IMR-90 (cell line): ENCODE results near the gene ZNF771. TPM values are rescaled to one million over a fixed set of nuclear protein-coding genes. Genes with fewer than 3 reads are reported as not detected.

ENCODE experiments used
- ATAC-seq: fragments of 200-7000 bp; cut with Tn5 transposase; 2 replicates; pipeline ENCODE4 v1.9.1; 2020; ENCODE audit warnings: low read depth, mild to moderate bottlenecking, moderate library complexity
- BruUV-seq: library from RNA; stranded (reverse); fragments of 400-500 nt; replicated peaks from 2 replicates; lab custom pipeline; 2021; lab: Mats Ljungman, UMichigan
- CTCF ChIA-PET: fragments of 300-600 bp; formaldehyde crosslinking; extraction: SDS; loops from one replicate; lab custom pipeline; 2021; ENCODE audit warnings: antibody characterized with exemption; lab: Yijun Ruan, JAX
- POLR2A ChIA-PET: fragments of 300-600 bp; sonication (Branson Sonifier 250); formaldehyde crosslinking; loops from one replicate; lab custom pipeline; 2022; ENCODE audit warnings: antibody characterized with exemption; ENCODE audit not compliant: unreplicated experiment; lab: Charles Lee
- DNase-seq: peaks from one replicate; pipeline ENCODE4 v3.0.0; 2013
- H2AFZ ChIP-seq: replicated peaks from 2 replicates; pipeline ENCODE3; 2013; ENCODE audit warnings: low read length, mild to moderate bottlenecking; ENCODE audit not compliant: poor library complexity
- H2AK5ac ChIP-seq: 2 replicates; pipeline ENCODE4 v1.6.1; 2013; ENCODE audit warnings: low read depth, low read length, inconsistent platforms
- H2AK9ac ChIP-seq: replicated peaks from 2 replicates; pipeline ENCODE3; 2013; ENCODE audit warnings: mild to moderate bottlenecking, low read depth, low read length, moderate library complexity; ENCODE audit not compliant: poor library complexity
- H2BK120ac ChIP-seq: 2 replicates; pipeline ENCODE4 v1.6.1; 2013; ENCODE audit warnings: low read depth, low read length, inconsistent platforms
- H2BK15ac ChIP-seq: 3 replicates; pipeline ENCODE4 v1.6.1; 2013; ENCODE audit warnings: low read depth, low read length, inconsistent platforms
- H2BK20ac ChIP-seq: 2 replicates; pipeline ENCODE4 v1.6.1; 2013; ENCODE audit warnings: low read depth, mild to moderate bottlenecking, inconsistent platforms, low read length, moderate library complexity
- H2BK5ac ChIP-seq: 2 replicates; pipeline ENCODE4 v1.6.1; 2013; ENCODE audit warnings: mild to moderate bottlenecking, low read depth, low read length, inconsistent platforms; ENCODE audit not compliant: poor library complexity, severe bottlenecking
- H3K14ac ChIP-seq: replicated peaks from 2 replicates; pipeline ENCODE4 v1.6.1; 2013; ENCODE audit warnings: low read depth, low read length, inconsistent platforms
- H3K18ac ChIP-seq: 2 replicates; pipeline ENCODE4 v1.6.1; 2013; ENCODE audit warnings: low read depth, low read length, control low read depth
- H3K23ac ChIP-seq: 2 replicates; pipeline ENCODE4 v1.6.1; 2013; ENCODE audit warnings: low read depth, low read length, inconsistent platforms
- H3K27ac ChIP-seq: 2 replicates; pipeline ENCODE4 v1.5.1; 2013; ENCODE audit warnings: mild to moderate bottlenecking, control low read depth, low read length; ENCODE audit not compliant: insufficient read depth
- H3K27me3 ChIP-seq: 2 replicates; pipeline ENCODE4 v1.6.1; 2013; ENCODE audit warnings: low read length; ENCODE audit not compliant: control insufficient read depth, insufficient read depth
- H3K36me3 ChIP-seq: 2 replicates; pipeline ENCODE4 v1.6.1; 2013; ENCODE audit warnings: low read length, mixed read lengths; ENCODE audit not compliant: control insufficient read depth, insufficient read depth
- H3K4ac ChIP-seq: 2 replicates; pipeline ENCODE4 v1.6.1; 2013; ENCODE audit warnings: low read depth, low read length, inconsistent platforms
- H3K4me1 ChIP-seq: 2 replicates; pipeline ENCODE4 v1.6.1; 2013; ENCODE audit warnings: low read length, mixed read lengths; ENCODE audit not compliant: control insufficient read depth, insufficient read depth
- H3K4me2 ChIP-seq: 2 replicates; pipeline ENCODE4 v1.6.1; 2013; ENCODE audit warnings: low read depth, mild to moderate bottlenecking, control low read depth, low read length, moderate library complexity
- H3K4me3 ChIP-seq: 2 replicates; pipeline ENCODE4 v1.5.1; 2013; ENCODE audit warnings: low read depth, mild to moderate bottlenecking, control low read depth, low read length, moderate library complexity; ENCODE audit not compliant: insufficient read depth
- H3K56ac ChIP-seq: 2 replicates; pipeline ENCODE4 v1.6.1; 2013; ENCODE audit warnings: low read length, inconsistent platforms; ENCODE audit not compliant: insufficient read depth; ENCODE audit errors: extremely low read depth
- H3K79me1 ChIP-seq, 2 experiments: 2 replicates each; pipeline ENCODE4 v1.6.1; 2013; ENCODE audit warnings: low read length in 2 of 2, inconsistent platforms in 1 of 2, low read depth in 1 of 2
- H3K9ac ChIP-seq: 2 replicates; pipeline ENCODE4 v1.6.1; 2013; ENCODE audit warnings: low read depth, low read length, control low read depth
- H3K9me1 ChIP-seq: 2 replicates; pipeline ENCODE4 v1.6.1; 2013; ENCODE audit warnings: low read length, inconsistent platforms; ENCODE audit not compliant: insufficient read depth
- H3K9me3 ChIP-seq: 2 replicates; pipeline ENCODE4 v1.6.1; 2013; ENCODE audit warnings: low read length; ENCODE audit not compliant: control insufficient read depth, insufficient read depth
- H4K20me1 ChIP-seq: 2 replicates; pipeline ENCODE4 v1.6.1; 2013; ENCODE audit warnings: low read length, inconsistent platforms; ENCODE audit not compliant: insufficient read depth
- H4K5ac ChIP-seq: 2 replicates; pipeline ENCODE4 v1.6.1; 2013; ENCODE audit warnings: mild to moderate bottlenecking, low read depth, low read length, control low read depth
- H4K8ac ChIP-seq, 2 experiments: 2 replicates each; pipeline ENCODE4 v1.6.1; 2013; ENCODE audit warnings: low read depth in 2 of 2, low read length in 2 of 2, control low read depth in 1 of 2, inconsistent platforms in 1 of 2
- H4K91ac ChIP-seq: 2 replicates; pipeline ENCODE4 v1.6.1; 2013; ENCODE audit warnings: low read depth, low read length, inconsistent platforms; ENCODE audit not compliant: insufficient read depth
- BHLHE40 ChIP-seq: fragments of 150-350 bp; IDR thresholded peaks from 2 replicates; pipeline ENCODE4 v1.6.1; 2016; ENCODE audit warnings: mild to moderate bottlenecking, low read depth, low read length
- CEBPB ChIP-seq: IDR thresholded peaks from 2 replicates; pipeline ENCODE4 v1.6.1; 2012; ENCODE audit warnings: low read depth, low read length, improper control_type of control experiment
- CHD1 ChIP-seq: IDR thresholded peaks from 2 replicates; pipeline ENCODE4 v1.6.1; 2012; ENCODE audit warnings: low read depth, low read length, improper control_type of control experiment
- CTCF ChIP-seq: conservative IDR thresholded peaks from 2 replicates; pipeline ENCODE4 v1.5.1; 2012; ENCODE audit warnings: mild to moderate bottlenecking, low read depth, low read length, improper control_type of control experiment
- FOS ChIP-seq: fragments of 150-350 bp; IDR thresholded peaks from 2 replicates; pipeline ENCODE4 v1.6.1; 2016; ENCODE audit warnings: low read depth, low read length
- MAFK ChIP-seq: IDR thresholded peaks from 2 replicates; pipeline ENCODE4 v1.6.1; 2012; ENCODE audit warnings: low read depth, low read length, improper control_type of control experiment
- MAZ ChIP-seq: IDR thresholded peaks from 2 replicates; pipeline ENCODE4 v1.6.1; 2012; ENCODE audit warnings: low read depth, mild to moderate bottlenecking, low read length, improper control_type of control experiment, moderate library complexity, borderline replicate concordance
- MXI1 ChIP-seq: IDR thresholded peaks from 2 replicates; pipeline ENCODE4 v1.6.1; 2012; ENCODE audit warnings: low read depth, mild to moderate bottlenecking, low read length, moderate library complexity, borderline replicate concordance
- NFE2L2 ChIP-seq: fragments of 150-350 bp; IDR thresholded peaks from 2 replicates; pipeline ENCODE4 v1.6.1; 2016; ENCODE audit warnings: low read depth, mild to moderate bottlenecking, low read length
- POLR2A ChIP-seq: IDR thresholded peaks from 2 replicates; pipeline ENCODE4 v1.6.1; 2012; ENCODE audit warnings: mild to moderate bottlenecking, low read depth, low read length
- RAD21 ChIP-seq: IDR thresholded peaks from 2 replicates; pipeline ENCODE4 v1.6.1; 2012; ENCODE audit warnings: low read length, improper control_type of control experiment
- RCOR1 ChIP-seq: IDR thresholded peaks from 2 replicates; pipeline ENCODE4 v1.6.1; 2012; ENCODE audit warnings: mild to moderate bottlenecking, low read length, improper control_type of control experiment; ENCODE audit not compliant: insufficient replicate concordance
- RFX5 ChIP-seq: IDR thresholded peaks from 2 replicates; pipeline ENCODE4 v1.8.0; 2012; ENCODE audit warnings: low read depth, mild to moderate bottlenecking, low read length, moderate library complexity
- SMC3 ChIP-seq: fragments of 150-350 bp; IDR thresholded peaks from 2 replicates; pipeline ENCODE4 v1.6.1; 2016; ENCODE audit warnings: low read depth, mild to moderate bottlenecking, antibody characterized with exemption, low read length, moderate library complexity
- WGBS, 2 experiments: methylation state at CpG; one replicate each; pipeline versions ENCODE4 v1.1.5 to v1.1.7; 2013; ENCODE audit warnings: missing lambda C conversion rate in 2 of 2; ENCODE audit not compliant: insufficient read length in 1 of 2; ENCODE audit errors: extremely low coverage in 2 of 2; 5-methylcytosine and 5-hydroxymethylcytosine counted together
- dilution Hi-C: fragments of 300-500 bp; cut with HindIII; formaldehyde crosslinking; loops from one replicate; pipeline ENCODE4 v1.14.3; 2018; ENCODE audit warnings: low sequenced_read_pairs; ENCODE audit not compliant: unreplicated experiment
- in situ Hi-C: fragments of 300-500 bp; cut with MboI; formaldehyde crosslinking; loops from 3 replicates; pipeline ENCODE4 v1.14.3; 2019; ENCODE audit warnings: low sequenced_read_pairs, inconsistent platforms, mixed read lengths
- intact Hi-C: fragments of 100-400 bp; cut with micrococcal nuclease; formaldehyde crosslinking; loops from 2 replicates; pipeline ENCODE4 v1.10.0; 2022
- polyA plus RNA-seq, 3 experiments: library from polyadenylated mRNA; depleted of rRNA; stranded (reverse); fragments of >200 nt; gene quantifications; 2 replicates each; pipeline ENCODE4 v1.2.3, GENCODE V29; 2012; ENCODE audit warnings: low replicate concordance in 1 of 3
- total RNA-seq: library from RNA; depleted of rRNA; stranded (reverse); fragments of >200 nt; gene quantifications from 2 replicates; pipeline ENCODE4 v1.2.3, GENCODE V29; 2012
- TF ChIP-seq, protein P1 (sequence below): fragments of 150-350 bp; IDR thresholded peaks from 2 replicates; pipeline ENCODE4 v1.6.1; 2017; ENCODE audit warnings: mild to moderate bottlenecking, antibody characterized with exemption, low read length, low read depth
- TF ChIP-seq, protein P2 (sequence below): fragments of 150-350 bp; IDR thresholded peaks from 2 replicates; pipeline ENCODE4 v1.6.1; 2016; ENCODE audit warnings: low read depth, mild to moderate bottlenecking, low read length, moderate library complexity, borderline replicate concordance

Gene ZNF771
- total and polyA plus RNA-seq, 2 of the 4 experiments (the other 2 are of a cell fraction), result 5.2 to 10.9 TPM

DNA sequence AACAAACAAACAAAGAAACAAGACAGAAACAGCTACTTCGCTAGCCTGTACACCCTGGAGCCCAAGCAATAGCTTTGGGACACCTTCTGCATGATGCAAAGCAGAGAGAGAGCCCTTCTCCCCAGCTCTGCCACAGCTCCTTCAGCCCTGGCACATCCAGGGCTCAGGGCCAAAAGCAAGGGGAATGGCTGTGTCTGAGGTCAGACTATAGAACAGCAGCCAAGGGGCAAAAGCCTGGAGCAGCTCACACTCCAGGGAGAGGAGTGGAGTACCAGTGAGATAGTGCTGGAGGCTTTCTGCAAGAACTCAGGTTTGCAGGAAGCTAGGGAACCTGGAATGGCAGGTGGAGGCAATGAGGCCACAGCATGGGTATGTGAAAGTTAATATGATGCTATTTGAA is 49.9 kb downstream of the ZNF771 start:
- no peak overlapping the region for H3K4me3 ChIP-seq
- POLR2A ChIA-PET, result no interaction called here
- H3K36me3 ChIP-seq, result no peaks in the 10 kb centered on the region
- no peak overlapping the region; the same call in 1 of the 2 replicates for H3K23ac ChIP-seq
- intact Hi-C loops, result no loop called here
- H3K9me1 ChIP-seq, result no peaks in the 10 kb centered on the region
- ATAC-seq (no peak), DNase-seq (no peak)
- no peak overlapping the region for H3K9ac ChIP-seq
- H3K27me3 ChIP-seq, result peaks cover 26% of the 10 kb centered on the region
- H3K79me1 ChIP-seq, result no peaks in the 10 kb centered on the region
- no CpG with 5 or more reads among the region's 1 CpG for whole genome bisulfite sequencing, 2 experiments
- H2BK20ac ChIP-seq, result no peak overlapping the region
- no peak overlapping the region for H4K5ac ChIP-seq
- H4K91ac ChIP-seq, result no peak overlapping the region
- H2BK15ac ChIP-seq, result no peak overlapping the region
- H3K9me3 ChIP-seq, result no peaks in the 10 kb centered on the region
- H2BK120ac ChIP-seq, result no peak overlapping the region
- dilution Hi-C loops, result no loop called here
- H2BK5ac ChIP-seq, result no peak overlapping the region
- CTCF ChIA-PET, result no interaction called here
- no TSS peak for BruUV-seq
- H2AFZ ChIP-seq, result peak overlapping the region; percentile 14
- no peak overlapping the region for H2AK9ac ChIP-seq
- no peak overlapping the region for H3K18ac ChIP-seq
- H4K8ac ChIP-seq, result no peak overlapping the region
- H4K20me1 ChIP-seq, result no peaks in the 10 kb centered on the region
- no peaks in the 10 kb centered on the region for H3K4me1 ChIP-seq
- TF ChIP-seq RCOR1, result no peak
- TF ChIP-seq NFE2L2, result no peak
- TF ChIP-seq MXI1, result no peak
- TF ChIP-seq MAFK, result no peak
- no peak for TF ChIP-seq CEBPB
- no peak for TF ChIP-seq RAD21
- no peak for TF ChIP-seq CTCF
- TF ChIP-seq MAZ, result no peak
- TF ChIP-seq BHLHE40, result no peak
- TF ChIP-seq, protein P1, sequence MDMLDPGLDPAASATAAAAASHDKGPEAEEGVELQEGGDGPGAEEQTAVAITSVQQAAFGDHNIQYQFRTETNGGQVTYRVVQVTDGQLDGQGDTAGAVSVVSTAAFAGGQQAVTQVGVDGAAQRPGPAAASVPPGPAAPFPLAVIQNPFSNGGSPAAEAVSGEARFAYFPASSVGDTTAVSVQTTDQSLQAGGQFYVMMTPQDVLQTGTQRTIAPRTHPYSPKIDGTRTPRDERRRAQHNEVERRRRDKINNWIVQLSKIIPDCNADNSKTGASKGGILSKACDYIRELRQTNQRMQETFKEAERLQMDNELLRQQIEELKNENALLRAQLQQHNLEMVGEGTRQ, result no peak
- TF ChIP-seq, protein P2, sequence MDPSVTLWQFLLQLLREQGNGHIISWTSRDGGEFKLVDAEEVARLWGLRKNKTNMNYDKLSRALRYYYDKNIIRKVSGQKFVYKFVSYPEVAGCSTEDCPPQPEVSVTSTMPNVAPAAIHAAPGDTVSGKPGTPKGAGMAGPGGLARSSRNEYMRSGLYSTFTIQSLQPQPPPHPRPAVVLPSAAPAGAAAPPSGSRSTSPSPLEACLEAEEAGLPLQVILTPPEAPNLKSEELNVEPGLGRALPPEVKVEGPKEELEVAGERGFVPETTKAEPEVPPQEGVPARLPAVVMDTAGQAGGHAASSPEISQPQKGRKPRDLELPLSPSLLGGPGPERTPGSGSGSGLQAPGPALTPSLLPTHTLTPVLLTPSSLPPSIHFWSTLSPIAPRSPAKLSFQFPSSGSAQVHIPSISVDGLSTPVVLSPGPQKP, result no peak
- TF ChIP-seq SMC3, result no peak
- TF ChIP-seq CHD1, result no peak
- TF ChIP-seq RFX5, result no peak
- no peak for TF ChIP-seq FOS
- TF ChIP-seq POLR2A, result no peak
- no peak overlapping the region for H3K56ac ChIP-seq
- H3K27ac ChIP-seq, result no peak overlapping the region
- no peak overlapping the region for H3K14ac ChIP-seq
- no peak overlapping the region for H3K4ac ChIP-seq
- no peak overlapping the region for H2AK5ac ChIP-seq
- in situ Hi-C loops, result no loop called here
- no peak overlapping the region for H3K4me2 ChIP-seq
